ENCODE results near the gene RNF152.

- TF ChIP-seq, protein P1, sequence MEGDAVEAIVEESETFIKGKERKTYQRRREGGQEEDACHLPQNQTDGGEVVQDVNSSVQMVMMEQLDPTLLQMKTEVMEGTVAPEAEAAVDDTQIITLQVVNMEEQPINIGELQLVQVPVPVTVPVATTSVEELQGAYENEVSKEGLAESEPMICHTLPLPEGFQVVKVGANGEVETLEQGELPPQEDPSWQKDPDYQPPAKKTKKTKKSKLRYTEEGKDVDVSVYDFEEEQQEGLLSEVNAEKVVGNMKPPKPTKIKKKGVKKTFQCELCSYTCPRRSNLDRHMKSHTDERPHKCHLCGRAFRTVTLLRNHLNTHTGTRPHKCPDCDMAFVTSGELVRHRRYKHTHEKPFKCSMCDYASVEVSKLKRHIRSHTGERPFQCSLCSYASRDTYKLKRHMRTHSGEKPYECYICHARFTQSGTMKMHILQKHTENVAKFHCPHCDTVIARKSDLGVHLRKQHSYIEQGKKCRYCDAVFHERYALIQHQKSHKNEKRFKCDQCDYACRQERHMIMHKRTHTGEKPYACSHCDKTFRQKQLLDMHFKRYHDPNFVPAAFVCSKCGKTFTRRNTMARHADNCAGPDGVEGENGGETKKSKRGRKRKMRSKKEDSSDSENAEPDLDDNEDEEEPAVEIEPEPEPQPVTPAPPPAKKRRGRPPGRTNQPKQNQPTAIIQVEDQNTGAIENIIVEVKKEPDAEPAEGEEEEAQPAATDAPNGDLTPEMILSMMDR (conservative IDR thresholded peaks at IDR 0.05 in 1 of 2, IDR thresholded peaks at IDR 0.05 in 1 of 2; ENCODE audit: extremely low read depth in 1 of 2, insufficient read depth in 1 of 2, low read depth in 1 of 2, low read length in 2 of 2) = no peak
- TF ChIP-seq EZH2 (IDR thresholded peaks at IDR 0.05; ENCODE audit: borderline replicate concordance, low read length) = no peak
Measured at GRCh38 chr18:61822879-61823278, 69.9 kb downstream of the RNF152 start.

All from mammary epithelial cell (primary cell).